GM18519 (cell line): ENCODE data around the gene ADCY2.

Source experiments
- ATAC-seq: cut with Tn5 transposase; IDR thresholded peaks from one replicate; pipeline ENCODE4 v1.9.1; 2021; ENCODE audit warnings: mild to moderate bottlenecking, moderate library complexity; ENCODE audit not compliant: unreplicated experiment, low FRiP score

ADCY2 gene

DNA sequence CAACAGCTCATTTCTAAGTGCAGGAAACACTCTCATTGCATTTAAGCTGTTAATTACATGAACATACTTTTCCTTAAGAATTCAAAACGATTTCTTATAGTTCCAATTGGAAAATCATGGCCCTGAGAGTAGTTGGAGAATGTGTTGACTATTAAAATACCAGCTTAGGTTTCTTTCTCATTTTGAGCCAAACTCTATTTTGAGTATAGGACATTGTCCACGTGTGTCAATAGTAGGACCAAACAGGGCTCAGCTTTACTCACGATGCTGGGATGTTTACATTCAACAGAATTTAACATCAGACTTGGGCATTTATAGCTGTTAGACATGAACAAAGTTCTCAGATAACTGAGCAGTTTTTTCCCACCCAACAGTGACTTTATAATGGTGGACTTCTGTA is 39.6 kb downstream of the ADCY2 start:
- no peak for ATAC-seq

GRCh38 chr5:7436521-7436920 is 40.6 kb downstream of the ADCY2 start:
- ATAC-seq, result no peak

- no peak for ATAC-seq
These were observed 41.9 kb downstream of the ADCY2 start for GRCh38 chr5:7437836-7438235.

DNA sequence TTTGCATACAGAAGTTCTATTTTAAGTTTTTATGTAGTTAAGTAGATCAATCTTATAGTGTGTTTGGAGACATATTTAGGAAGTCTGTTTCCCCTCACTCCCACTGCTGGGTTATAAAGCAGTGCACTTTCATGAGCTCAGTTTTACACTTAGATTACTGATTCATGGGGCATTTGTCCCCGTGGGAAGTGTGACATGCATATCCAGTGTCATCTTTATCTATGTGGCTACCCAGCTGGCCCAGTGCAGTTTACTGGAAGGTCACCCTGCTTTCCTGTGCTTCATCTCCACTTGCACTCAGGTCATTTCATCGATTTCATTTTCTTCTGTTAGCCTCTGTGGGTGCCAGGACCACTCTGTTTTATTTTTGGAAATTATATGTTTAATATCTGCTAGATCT is 49.1 kb downstream of the ADCY2 start:
- no peak for ATAC-seq

DNA sequence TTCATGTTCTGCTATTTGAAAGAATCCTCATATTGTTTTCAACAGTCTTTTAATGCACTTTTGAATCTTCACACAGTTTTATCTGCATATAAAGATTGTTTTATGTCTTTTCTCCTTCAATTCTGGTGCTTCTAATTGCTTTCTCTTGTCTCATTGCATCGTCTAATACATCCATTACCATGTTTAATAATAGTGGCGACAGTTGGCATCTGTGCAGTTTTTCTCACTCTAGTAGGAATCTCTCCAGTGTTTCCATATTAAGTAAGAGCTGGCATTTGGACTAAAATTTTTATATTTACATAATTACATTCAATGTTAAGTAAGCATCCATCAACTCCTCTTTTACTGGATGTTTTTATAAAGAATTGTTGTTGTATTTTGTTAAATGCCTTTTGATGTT is 49.9 kb downstream of the ADCY2 start:
- no peak for ATAC-seq

DNA sequence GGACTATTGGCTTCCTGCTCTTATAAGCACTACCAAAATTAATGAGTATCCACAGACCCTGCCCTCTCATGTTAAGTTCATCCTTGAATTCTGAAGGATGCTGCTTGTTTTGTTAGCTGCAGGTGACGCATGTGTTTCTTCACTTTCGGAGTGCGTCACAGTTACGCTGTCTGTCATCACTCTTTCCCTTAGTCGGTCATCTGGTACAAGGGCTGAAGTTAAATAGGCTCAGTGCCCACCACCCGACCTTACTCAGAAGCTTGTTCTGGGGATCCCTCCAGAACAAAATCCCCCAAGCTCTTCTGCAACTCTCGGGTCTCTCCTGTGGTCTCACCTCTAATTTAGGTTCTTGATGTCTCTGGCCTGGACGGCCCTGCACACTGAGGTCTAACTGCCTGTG is 51.0 kb downstream of the ADCY2 start:
- ATAC-seq, result no peak

DNA sequence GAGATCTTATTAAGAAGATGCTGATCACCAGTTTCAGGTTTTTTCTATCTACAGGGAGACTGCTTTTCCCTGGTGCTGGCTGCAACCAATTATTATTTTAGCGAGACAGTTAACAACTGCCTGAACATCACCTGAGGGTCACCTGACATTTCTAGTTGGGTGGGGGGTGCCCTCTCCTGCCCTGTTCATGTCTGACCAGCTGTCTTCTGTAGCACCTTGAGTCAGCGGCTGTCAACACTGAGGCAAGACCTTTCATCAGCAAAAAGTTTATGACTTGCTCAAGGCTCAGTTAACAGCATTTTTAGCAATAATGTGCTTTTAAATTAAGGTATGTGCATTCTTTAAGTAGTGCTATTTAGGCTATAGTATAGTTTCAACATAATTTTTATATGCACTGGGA is 58.0 kb downstream of the ADCY2 start:
- no peak for ATAC-seq

GRCh38 chr5:7456206-7456605 is 60.3 kb downstream of the ADCY2 start:
- ATAC-seq, result no peak

- ATAC-seq, result no peak
These were observed 65.4 kb downstream of the ADCY2 start for GRCh38 chr5:7461371-7461770.

GRCh38 chr5:7462758-7463157 is 66.8 kb downstream of the ADCY2 start:
- no peak for ATAC-seq

DNA sequence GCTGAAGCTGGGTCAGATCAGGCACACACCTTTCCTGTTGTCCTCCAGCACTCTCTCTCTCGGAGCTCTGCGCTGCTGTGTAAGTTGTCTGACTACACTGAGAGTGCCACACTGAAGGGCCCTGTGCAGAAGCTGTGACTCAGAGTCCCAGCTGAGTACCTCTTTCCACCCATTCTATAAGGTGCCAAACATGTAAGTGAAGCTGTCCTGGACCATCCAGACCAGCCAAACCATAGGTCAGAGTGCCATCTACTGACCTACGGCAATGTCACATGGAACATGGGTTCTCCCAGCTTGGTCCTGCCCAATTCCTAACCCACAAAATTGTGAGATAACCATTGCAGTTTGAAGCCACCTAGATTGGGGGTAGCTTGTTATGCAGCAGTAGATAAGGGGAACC is 68.2 kb downstream of the ADCY2 start:
- no peak for ATAC-seq

DNA sequence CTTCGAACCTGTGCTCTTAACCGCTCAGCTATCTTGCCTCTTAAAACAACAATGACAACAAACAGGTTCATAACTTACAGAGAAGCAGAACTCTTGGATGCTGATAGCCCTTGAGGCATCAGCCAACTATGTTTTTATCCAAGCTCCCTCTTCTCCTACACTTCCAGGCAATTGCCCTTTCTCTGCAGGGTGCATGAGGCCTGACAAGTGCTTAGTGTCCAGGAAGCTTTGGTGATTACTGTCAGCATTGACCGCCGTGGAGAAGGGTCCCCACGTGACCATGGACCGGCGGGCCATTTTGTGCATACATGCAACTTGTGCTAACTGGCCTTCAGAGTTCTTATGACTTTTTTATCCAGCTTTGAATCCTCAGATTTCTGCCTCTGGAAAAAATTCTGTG is 71.2 kb downstream of the ADCY2 start:
- no peak for ATAC-seq

GRCh38 chr5:7468742-7469141 is 72.8 kb downstream of the ADCY2 start:
- no peak for ATAC-seq

GRCh38 chr5:7471710-7472109 is 75.8 kb downstream of the ADCY2 start:
- ATAC-seq, result no peak

DNA sequence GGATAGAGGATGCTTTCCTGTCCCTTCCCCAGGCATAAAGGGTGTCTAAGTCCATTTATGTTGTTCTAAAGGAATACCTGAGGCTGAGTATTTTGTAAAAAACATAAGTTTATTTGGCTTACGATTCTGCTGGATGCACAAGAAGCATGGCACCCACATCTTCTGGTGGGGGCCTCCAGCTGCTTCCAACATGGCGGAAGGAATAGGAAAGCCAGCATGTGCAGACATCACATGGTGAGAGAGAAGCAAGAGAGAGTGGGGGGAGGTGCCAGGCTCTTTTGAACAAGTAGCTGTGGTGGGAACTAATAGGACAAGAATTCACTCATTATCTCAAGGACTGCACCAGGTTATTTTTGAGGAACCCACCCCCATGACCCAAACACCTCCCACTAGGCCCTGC is 77.2 kb downstream of the ADCY2 start:
- ATAC-seq, result no peak

- ATAC-seq, result no peak
These were observed 77.8 kb downstream of the ADCY2 start for GRCh38 chr5:7473668-7474215.

DNA sequence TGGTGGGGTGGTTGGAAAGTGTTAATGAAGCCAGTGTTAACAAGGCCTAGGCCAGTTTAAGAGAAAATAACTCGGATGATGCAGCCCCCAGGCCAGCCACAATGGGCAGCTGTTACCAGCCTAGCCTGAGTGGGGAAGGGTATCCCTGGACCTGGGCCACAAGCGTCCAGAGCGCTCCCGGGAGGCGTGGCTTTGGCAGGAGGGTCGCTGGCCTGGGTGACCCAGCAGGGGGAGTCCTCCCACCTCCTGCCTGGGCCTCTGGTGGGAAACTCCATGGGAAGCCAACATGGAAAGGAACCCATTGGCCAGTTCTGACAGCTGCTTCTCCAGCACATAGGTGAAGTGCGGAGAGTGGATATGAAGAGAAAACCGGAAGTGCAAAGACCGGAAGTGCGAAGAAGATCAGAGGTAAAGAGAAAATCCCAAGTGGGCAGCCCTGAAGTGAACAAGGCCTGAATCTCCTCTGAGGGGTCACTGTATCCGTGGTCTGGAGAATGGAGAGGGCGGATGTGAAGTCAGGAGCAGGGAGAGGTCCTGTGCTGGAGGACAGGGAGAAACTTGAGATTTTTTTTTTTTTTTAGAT is 79.0 kb downstream of the ADCY2 start:
- no peak for ATAC-seq

DNA sequence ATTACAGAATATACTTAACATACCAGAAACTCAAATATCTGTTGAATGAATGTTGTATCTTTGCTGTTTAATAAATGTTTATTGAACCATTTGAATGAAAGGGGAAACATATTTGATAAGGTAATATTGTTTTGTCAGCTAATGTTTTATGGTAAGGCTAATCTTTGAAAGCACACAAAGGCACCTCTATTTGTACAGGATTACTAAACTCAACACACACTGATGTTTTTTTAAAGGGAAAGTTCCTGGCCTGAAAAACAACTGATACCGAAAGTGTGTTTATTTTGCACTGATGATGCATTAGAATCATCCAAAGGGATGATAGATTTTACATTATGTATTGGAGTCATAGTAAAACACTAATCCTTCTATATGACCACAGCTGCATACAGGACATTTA is 82.5 kb downstream of the ADCY2 start:
- no peak for ATAC-seq

DNA sequence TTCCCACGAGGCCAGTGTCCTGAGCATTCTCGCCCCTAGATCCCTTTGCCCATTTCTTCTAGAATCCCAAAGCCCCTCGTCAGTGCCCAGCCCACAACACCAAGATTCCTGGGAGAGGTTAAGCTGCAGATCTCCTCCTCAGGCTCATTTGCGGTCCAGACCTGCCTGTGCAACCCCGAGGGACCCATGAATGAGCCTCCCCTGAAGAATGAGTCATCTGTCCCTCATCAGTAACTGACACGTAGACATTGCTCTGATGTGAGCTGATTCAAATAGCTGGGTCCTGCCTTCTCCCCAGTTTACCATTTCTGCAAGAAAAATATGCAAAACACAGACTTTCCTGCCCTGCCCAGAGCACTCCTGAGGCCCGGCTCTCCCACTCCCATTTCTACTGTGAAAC is 92.8 kb downstream of the ADCY2 start:
- ATAC-seq, result no peak

- ATAC-seq, result no peak
These were observed 96.4 kb downstream of the ADCY2 start for GRCh38 chr5:7492371-7492770.

GRCh38 chr5:7493081-7493480 is 97.1 kb downstream of the ADCY2 start:
- ATAC-seq, result no peak

- ATAC-seq, result no peak
These were observed 97.7 kb downstream of the ADCY2 start for GRCh38 chr5:7493622-7494021.
